ENCODE data around the gene ZNF98. TPM values are rescaled to one million over a fixed set of nuclear protein-coding genes. Genes with fewer than 3 reads are reported as not detected.

ZNF98 gene
- total RNA-seq, result 0.29 TPM in 1 of 2 replicates, not detected in the other

DNA sequence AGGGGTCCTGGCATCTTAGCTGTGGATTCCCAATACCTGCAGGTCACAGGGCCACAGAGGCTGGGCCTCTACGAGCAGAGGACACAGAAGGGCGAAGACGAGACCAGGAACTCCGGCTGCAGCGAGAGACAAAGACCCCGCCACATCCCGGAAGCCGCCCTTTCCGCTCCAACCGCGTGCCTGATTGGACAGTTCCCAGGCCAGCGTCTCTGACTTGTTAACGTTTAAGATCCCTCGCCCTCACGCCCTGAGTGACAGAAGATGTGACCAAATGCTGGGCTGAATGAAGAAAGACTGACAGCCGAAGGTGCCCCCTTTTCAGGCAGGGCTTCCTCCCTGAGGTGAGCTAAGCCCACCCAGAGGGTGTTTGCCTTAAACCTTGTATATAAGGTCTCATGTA is at the start of gene ZNF98:
TSS of gene ZNF98 (minus strand) at position 136 of the 400 bp plus-strand sequence. CDS start at position 14, 122 bp downstream.
- no peak for DNase-seq (ENCODE audit: extremely low read depth, low read depth, low spot score)

DNA sequence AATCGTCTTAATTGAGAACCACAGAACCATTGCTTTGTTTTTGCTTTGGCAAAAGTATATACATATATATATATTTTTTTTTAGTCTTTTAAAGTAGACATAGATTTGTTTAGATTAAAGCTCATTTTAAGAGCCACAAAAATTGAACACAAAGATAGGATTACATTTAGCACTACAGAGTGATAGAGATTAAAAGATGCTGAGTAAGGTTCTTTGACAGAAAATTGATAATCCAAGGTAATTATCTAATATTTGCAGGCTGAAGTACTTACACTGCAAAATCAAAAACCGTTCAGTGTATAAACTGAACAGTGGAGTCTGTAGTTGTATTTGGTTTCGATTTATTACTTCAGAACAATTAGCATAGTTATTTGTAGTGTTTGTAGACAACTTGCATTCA is 24.5 kb upstream of the ZNF98 start:
- no peak for DNase-seq (ENCODE audit: extremely low read depth, low read depth, low spot score)

DNA sequence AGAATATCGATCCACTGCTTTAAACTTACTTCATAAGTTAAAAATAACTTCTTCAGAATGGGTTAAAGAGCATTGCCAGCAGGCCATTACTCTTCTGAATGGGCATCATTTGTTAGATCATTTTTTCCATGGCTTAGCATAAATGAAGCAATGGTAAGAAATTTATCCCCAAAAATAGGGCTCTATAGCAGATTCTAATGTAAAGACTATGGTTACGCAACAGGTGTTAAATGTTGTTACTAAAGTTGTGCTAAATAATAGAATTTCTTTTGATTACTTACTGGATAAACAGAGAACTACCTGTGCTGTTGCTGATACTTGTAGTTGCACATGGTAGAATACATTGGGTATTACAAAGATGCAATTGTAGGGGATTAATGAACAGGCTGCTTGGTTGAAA is 15.9 kb upstream of the ZNF98 start:
- no peak for DNase-seq (ENCODE audit: extremely low read depth, low read depth, low spot score)

DNA sequence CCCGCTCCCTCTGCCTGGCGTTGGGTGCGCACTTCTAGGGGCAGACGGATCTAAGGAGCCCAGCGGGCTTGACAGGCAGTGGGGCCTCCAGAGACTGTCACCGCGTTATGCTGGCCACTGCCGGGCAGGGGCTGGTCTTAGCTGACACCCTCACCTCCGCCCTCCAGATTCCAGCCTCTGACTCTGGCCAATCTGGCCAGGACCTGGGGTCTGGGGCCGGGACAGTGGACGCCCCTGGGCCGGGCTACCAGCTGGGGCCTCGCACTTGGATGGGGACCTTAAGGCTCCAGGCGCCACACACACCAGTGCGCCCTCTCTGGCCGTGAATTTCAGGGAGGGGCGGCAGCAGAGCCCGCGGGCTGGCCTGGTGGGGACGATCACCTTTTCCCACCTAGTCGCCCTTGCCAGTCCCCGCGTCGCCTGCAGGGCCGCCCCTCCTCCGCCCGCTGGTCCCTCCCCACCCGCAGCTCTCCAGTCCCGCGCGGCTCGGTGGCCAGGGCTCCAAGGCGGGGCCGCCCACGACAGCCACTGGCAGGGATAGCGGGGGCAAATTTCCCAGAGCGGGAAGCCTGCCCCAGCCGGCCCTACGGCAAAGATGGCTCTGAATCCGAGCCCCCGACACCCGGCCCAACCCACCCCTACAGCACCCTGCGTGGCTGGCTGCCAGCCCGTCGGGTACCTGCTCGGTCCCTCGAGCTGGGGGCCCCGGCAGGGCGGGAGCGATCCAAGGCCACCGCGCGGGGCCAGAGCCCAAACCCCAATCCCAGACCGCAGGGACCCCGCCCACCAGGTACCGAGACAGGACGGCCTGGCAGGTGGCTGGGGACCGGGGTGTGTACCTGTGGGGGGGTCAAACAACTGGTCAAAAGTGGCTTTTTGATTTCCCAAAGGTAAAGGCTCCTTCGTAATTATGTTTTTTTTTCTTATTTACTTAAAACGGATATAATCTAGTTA is 6.1 kb upstream of the ZNF98 start:
- DNase-seq (ENCODE audit: extremely low read depth, low read depth, low spot score), result no peak

DNA sequence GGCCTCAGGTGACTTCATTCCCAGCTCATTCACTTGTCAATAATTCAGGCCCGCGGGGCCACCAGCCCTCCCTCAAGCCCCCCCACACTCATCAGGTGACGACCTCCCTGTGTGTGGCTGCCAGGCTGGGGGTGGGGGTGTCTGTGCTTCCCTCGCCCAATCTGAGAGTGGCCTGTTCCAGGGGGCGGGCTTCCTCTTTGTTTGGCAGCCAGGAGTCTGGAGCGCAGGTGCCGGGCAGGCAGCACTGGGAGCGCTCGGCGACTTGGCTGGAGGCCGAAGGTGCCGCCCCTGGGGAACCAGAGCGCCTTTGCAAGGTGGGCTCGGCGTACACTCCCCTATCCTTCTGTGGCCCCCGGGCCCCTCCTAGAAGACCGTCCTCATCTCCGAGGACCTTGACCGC is 5.4 kb upstream of the ZNF98 start:
- DNase-seq (ENCODE audit: extremely low read depth, low read depth, low spot score), result no peak

DNA sequence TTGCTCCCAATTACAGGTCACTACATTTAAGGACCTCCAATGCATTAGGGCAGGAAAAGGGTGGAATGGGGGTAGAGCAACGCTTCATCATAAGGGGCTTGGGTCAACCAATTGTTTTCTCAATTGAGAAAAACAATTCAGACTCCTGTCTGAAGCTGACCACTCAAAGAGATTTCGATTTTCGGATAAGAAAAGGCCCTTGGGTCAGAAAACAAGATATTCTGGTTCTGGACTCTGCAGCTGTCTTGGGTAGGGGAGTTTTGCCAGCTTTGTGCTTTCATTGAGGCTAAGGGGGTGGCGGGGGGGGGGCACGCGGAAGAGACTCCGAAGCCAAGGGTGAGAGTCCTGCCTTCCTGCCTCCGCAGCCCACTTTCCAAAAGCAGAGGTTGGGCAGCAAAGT is 4.8 kb upstream of the ZNF98 start:
- DNase-seq (ENCODE audit: extremely low read depth, low read depth, low spot score), result no peak

DNA sequence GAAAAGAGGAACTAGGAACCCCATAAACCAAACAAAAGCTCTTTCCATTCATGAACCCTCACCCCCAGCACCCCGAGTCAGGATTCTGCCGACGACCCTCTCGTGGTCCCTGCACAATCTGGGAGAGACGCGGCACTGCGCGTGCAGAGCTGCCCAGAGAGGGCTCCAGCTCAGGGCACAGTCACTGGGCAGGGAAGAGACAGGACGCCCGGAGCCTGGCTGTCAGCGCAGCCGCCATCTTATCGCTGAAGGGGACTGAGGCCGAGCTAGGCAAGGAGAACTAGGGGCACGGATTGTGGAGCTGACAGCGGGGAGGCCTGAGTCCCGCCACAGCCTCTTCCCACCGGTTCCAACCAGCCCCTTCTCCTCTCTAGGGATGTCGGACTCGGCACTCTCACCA is 349 bp downstream of the ZNF98 start:
- DNase-seq (ENCODE audit: extremely low read depth, low read depth, low spot score), result no peak

DNA sequence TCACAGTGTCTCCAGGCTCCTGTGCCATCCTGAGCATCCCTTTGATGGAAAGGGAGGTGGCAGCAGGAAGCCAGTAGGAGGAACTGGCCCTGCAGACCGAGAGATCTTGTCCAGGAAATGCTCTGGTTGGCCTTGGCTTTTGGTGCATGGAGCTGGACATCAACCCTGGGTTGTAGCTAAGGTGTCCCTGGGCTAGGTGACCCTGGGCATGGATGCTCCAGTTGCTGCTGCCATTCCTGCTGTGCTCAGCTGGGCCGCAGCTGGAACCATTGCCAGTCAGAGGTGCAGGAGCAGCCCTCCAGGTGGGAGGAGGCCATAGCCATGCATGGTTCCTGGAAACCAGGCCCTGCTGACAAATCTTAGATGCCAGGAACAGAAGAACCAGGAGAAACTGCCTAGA is 67.5 kb downstream of the ZNF98 start:
- no peak for DNase-seq (ENCODE audit: extremely low read depth, low read depth, low spot score)

Other genes with a start within 250 kb of the ZNF98 start
- gene ZNF676, start 225.4 kb downstream of the ZNF98 start, total RNA-seq, result not detected in 2 replicates
- not detected in 2 replicates for gene ZNF729, start 135.9 kb downstream of the ZNF98 start, total RNA-seq
- 0.19 and 0.64 TPM in 2 replicates for gene ZNF492, start 212.0 kb upstream of the ZNF98 start, total RNA-seq